Activated naive CD8-positive, alpha-beta T cell treated with anti-CD3 and anti-CD28 coated beads for 36 hours (primary cell): ENCODE results near the gene FLNC. TPM values are rescaled to one million over a fixed set of nuclear protein-coding genes. Genes with fewer than 3 reads are reported as not detected.

Source experiments
- DNase-seq: peaks from one replicate; pipeline ENCODE4 v3.0.0; 2021
- H3K27ac Mint-ChIP-seq: one replicate; pipeline ENCODE4 v1.8.0; 2022; ENCODE audit warnings: mild to moderate bottlenecking, moderate library complexity, mixed read lengths
- H3K27me3 Mint-ChIP-seq: one replicate; pipeline ENCODE4 v1.8.0; 2022; ENCODE audit warnings: mild to moderate bottlenecking, mixed read lengths
- H3K36me3 Mint-ChIP-seq: one replicate; pipeline ENCODE4 v1.8.0; 2021; ENCODE audit warnings: mild to moderate bottlenecking, mixed read lengths
- H3K4me1 Mint-ChIP-seq: one replicate; pipeline ENCODE4 v1.8.0; 2021; ENCODE audit warnings: mixed read lengths
- H3K4me3 Mint-ChIP-seq: one replicate; pipeline ENCODE4 v1.8.0; 2022; ENCODE audit warnings: mild to moderate bottlenecking, moderate library complexity, mixed read lengths
- H3K9me3 Mint-ChIP-seq: one replicate; pipeline ENCODE4 v1.8.0; 2022; ENCODE audit warnings: mixed read lengths
- total RNA-seq, 2 experiments: library from RNA; stranded (reverse); gene quantifications; one replicate each; pipeline ENCODE4 v1.2.3, GENCODE V29; 2021

The FLNC gene
- total RNA-seq, 2 experiments from 2014 or later: 0.12 to 0.23 TPM

DNA sequence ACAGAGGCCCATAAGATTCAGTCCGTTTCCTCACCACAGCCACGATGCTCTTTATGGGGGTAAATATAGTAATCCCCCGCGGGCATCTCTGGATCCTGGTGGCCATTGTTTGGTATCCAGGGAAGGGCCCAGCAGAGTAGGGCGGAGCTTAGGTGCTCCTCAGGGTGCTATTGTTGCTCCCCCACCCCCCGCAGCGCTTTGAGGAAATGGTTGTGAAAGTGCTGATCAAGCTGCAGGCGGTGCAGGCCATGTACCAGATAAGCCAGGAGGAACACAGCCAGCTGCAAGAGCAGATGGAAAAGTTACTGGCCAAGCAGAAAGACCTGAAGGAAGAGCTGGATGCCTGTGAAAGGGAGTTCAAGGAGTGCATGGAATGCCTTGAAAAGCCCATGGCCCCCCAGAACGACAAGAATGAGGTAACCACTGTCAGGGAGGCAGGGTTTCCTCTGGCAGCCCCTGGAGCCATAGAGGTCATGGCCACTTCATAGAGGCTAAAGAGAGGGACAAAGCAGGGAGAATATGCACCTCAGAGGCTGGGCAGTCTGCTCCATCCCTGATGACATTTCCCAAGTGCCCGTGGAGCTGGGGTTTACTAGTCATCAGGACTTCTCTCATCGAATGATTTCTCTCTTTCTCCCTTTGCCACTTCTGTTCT lies 17.6 kb upstream of the FLNC start:
- DNase-seq: no peak
- Mint-ChIP-seq H3K27ac (no peak overlapping the region), H3K9me3 (no peaks in the 10 kb centered on the region), H3K4me3 (no peak overlapping the region), H3K27me3 (no peaks in the 10 kb centered on the region), H3K4me1 (no peaks in the 10 kb centered on the region), H3K36me3 (no peaks in the 10 kb centered on the region)

DNA sequence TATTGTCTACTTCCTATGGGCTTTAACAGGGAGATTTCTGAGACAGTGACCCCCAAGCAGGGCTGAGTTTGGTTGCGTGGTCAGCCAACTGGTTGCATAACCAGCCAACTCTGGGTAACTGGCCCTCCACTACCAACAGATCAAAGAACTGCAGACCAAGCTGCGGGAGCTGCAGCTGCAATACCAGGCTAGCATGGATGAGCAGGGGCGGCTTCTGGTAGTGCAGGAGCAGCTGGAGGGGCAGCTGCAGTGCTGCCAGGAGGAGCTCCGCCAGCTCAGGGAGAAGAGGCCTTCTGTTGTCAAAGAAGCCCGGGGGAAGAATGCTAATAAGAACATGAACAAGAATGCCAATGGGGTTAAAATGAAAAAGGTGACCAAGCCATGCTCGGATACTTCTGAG lies 15.7 kb upstream of the FLNC start:
- DNase-seq: no peak
- Mint-ChIP-seq H3K27ac (no peak overlapping the region), H3K4me3 (no peak overlapping the region), H3K27me3 (no peaks in the 10 kb centered on the region), H3K4me1 (peaks cover 2% of the 10 kb centered on the region), H3K9me3 (no peaks in the 10 kb centered on the region), H3K36me3 (no peaks in the 10 kb centered on the region)

DNA sequence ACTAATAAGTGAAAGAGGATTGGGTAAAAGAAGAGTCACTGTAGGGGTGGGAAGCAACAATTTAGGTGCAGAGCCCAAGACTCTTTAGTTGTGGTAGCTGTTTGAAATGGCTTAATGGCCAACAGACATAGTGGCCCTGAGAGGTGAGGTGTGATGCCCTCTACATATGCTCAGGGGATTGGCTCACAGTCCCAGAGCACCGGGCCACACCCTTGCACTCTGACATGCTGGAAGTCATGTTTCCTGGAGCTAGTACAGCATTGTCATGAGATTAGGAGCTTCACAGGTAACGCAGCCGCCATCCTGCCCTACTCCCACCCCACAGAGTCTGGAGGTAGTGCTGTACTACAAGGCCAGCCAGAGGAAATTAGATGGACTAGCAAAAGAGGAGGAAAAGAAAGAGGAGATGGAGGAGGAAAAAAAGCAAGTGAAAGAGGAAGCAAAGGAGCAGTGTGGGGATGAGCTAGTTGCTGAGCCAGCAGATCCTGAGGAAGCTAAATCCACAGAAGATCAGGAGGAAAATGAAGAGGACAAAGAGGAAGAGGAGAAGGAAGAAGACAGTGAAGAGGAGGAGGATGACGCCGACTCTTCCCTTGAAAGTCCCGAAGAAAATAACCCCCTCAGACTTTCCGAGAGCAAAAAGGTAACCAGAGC lies 14.8 kb upstream of the FLNC start:
- H3K27me3 Mint-ChIP-seq: no peaks in the 10 kb centered on the region
- no peaks in the 10 kb centered on the region for H3K9me3 Mint-ChIP-seq
- no peaks in the 10 kb centered on the region for H3K36me3 Mint-ChIP-seq
- H3K27ac Mint-ChIP-seq: no peak overlapping the region
- no peak overlapping the region for H3K4me3 Mint-ChIP-seq
- peaks cover 8% of the 10 kb centered on the region for H3K4me1 Mint-ChIP-seq
- no peak for DNase-seq

DNA sequence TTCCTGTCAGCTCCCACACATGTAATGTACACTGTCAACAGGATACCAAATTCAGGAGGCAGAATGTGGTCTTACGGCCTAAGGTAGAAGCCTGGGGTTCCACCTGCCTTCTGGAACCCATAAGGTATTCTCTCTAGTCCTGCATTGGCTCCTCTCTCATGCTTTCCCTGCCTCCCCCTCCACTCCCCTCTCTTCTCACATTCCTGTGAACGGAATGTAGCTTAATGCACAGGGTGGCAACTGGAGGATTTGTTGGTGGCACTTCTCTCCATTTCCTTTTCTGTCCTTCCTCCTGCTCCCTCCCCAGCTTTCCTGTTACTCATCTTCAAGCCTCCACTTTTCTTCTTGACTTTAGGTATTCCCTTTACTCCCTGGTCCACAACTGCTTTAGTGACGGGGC lies 11.5 kb upstream of the FLNC start:
- DNase-seq: no peak
- no peaks in the 10 kb centered on the region for H3K27me3 Mint-ChIP-seq
- H3K27ac Mint-ChIP-seq: no peak overlapping the region
- H3K36me3 Mint-ChIP-seq: no peaks in the 10 kb centered on the region
- no peaks in the 10 kb centered on the region for H3K9me3 Mint-ChIP-seq
- no peak overlapping the region for H3K4me3 Mint-ChIP-seq
- H3K4me1 Mint-ChIP-seq: peaks cover 8% of the 10 kb centered on the region

DNA sequence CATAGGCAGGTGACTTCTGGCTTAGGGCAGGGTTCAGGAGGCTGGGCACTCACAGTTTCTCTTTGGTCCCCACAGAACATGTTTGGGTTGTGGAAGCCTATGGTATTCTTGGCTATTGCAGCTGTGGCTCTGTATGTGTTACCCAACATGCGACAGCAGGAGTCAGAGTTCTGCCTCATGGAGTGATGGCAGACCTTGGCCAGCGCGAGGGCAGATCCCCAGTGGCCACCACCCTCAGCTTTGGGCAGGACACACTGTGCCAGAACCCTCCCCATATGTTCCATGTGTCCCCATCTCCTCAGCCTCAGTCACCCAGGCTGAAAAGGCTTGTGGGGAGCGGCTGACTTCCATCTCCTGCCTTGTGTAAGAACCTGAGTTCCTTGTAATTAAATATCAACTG lies 8.5 kb upstream of the FLNC start:
- no peaks in the 10 kb centered on the region for H3K36me3 Mint-ChIP-seq
- DNase-seq: no peak
- H3K9me3 Mint-ChIP-seq: no peaks in the 10 kb centered on the region
- peaks cover 8% of the 10 kb centered on the region for H3K4me1 Mint-ChIP-seq
- no peak overlapping the region for H3K4me3 Mint-ChIP-seq
- peaks cover 11% of the 10 kb centered on the region for H3K27me3 Mint-ChIP-seq
- H3K27ac Mint-ChIP-seq: no peak overlapping the region

DNA sequence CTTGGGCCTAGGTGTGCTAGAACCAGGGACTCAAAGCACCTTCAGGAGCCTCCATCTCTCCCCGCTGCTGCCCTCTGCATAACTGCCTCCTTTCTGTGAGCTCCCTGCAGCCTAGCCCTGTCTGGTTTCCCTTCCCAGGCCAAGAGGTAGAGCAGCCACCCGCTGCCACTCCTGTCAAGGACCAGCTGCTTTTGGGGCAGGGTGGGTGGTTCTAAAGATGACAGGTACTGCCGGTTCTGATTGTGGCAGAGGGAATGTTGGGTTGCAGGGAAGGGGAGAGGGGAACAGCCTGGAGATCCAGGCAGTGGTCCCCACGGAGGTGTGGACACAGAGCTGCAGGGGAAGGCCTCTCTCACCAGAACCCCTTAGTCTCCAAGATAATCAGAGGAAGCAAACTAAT lies 3.7 kb upstream of the FLNC start:
- H3K27me3 Mint-ChIP-seq: peaks cover 49% of the 10 kb centered on the region
- DNase-seq: no peak
- no peak overlapping the region for H3K27ac Mint-ChIP-seq
- H3K36me3 Mint-ChIP-seq: no peaks in the 10 kb centered on the region
- no peak overlapping the region for H3K4me3 Mint-ChIP-seq
- H3K9me3 Mint-ChIP-seq: no peaks in the 10 kb centered on the region
- H3K4me1 Mint-ChIP-seq: peaks cover 9% of the 10 kb centered on the region

DNA sequence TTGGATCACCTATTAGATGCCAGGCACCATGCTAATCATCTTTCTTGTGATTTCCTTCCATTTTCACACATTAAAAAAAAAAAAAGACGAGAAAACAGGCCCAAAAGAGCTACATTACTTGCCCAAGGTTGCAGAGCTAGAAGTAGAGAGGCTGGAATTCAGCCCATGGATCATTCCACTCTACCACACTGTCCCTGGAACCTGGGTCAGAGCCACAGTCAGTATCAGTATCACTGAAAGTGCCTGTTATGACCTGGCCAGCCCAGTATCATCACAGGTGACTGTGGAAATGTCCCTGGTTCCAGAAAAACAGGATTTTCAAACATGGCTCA lies 3.3 kb upstream of the FLNC start:
- DNase-seq: no peak
- H3K9me3 Mint-ChIP-seq: no peaks in the 10 kb centered on the region
- no peaks in the 10 kb centered on the region for H3K36me3 Mint-ChIP-seq
- H3K27me3 Mint-ChIP-seq: peaks cover 52% of the 10 kb centered on the region
- no peak overlapping the region for H3K27ac Mint-ChIP-seq
- H3K4me1 Mint-ChIP-seq: peaks cover 12% of the 10 kb centered on the region
- no peak overlapping the region for H3K4me3 Mint-ChIP-seq

DNA sequence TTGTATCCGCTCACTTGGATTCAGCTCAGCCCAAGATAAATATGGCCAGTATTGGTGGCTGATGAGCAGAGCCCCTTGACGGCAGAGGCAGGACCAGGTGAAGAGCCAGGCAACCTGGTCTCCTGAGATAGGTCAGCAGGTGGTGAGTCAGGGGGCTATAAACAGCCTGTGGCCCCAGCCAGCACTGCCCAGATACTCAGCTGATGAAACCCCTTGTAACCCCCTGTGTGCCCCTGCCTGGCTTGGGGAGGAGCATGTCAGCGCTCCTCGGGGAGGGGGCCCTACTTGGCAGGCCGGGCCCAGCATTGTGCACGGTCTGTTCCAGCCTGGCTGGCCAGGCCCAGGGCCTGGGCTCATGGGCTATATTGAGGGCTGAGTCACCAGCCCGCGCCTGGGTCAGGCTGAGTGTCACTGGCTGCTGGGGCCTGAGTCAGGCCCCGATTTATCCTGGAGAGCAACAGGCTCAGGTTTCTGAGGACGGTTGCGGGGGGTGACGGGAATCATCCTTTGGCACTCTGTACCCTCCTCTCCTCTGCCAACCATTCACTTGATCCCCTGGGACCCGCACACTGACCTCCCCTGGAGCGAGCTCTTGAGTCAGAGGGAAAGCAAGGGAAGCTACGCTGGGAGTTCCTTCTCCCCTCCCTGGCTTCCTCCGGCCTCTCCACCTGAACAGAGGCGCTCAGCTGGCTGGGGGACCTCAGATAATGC lies 2.8 kb upstream of the FLNC start:
- Mint-ChIP-seq H3K4me1 (peaks cover 12% of the 10 kb centered on the region), H3K9me3 (no peaks in the 10 kb centered on the region), H3K4me3 (no peak overlapping the region), H3K27me3 (peaks cover 52% of the 10 kb centered on the region), H3K27ac (no peak overlapping the region), H3K36me3 (no peaks in the 10 kb centered on the region)
- DNase-seq: no peak

DNA sequence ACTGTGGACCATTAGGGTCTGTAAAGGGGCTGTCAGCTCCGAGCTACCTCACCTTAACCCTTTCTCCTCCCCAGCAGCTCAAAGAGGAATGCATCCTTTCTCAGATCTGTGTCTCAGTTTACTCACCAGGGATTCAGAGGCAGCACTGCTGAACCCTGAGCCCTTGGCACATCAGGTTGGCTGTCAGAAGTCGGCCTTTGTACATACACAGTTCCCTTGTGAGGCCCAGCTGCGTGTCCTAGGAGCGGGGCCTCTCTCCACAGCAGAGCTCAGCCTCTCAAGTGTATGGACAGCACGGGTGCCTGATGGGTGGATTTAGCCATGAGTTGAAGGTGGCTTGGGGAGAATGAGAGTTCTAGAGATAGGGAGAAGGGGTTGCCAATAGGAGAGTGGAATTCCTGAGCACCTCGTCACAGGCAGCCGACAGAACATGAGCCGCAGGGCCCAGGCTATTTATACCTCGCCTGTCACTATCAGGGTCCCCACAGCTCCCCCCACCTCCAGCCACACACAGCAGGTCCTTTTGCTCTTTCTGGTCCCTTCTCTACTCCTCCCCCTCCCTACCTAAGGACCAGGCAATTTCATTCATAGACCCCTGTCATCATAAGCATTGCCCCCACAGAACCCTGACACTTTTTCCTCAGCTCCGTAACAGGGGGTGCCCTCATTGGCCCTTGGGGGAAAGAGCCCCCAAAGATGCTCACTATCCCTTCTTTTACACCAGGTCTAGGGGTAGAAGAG lies 2.1 kb upstream of the FLNC start:
- Mint-ChIP-seq H3K27ac (no peak overlapping the region), H3K4me3 (no peak overlapping the region), H3K4me1 (peaks cover 12% of the 10 kb centered on the region), H3K27me3 (peaks cover 52% of the 10 kb centered on the region), H3K36me3 (no peaks in the 10 kb centered on the region), H3K9me3 (no peaks in the 10 kb centered on the region)
- no peak for DNase-seq

DNA sequence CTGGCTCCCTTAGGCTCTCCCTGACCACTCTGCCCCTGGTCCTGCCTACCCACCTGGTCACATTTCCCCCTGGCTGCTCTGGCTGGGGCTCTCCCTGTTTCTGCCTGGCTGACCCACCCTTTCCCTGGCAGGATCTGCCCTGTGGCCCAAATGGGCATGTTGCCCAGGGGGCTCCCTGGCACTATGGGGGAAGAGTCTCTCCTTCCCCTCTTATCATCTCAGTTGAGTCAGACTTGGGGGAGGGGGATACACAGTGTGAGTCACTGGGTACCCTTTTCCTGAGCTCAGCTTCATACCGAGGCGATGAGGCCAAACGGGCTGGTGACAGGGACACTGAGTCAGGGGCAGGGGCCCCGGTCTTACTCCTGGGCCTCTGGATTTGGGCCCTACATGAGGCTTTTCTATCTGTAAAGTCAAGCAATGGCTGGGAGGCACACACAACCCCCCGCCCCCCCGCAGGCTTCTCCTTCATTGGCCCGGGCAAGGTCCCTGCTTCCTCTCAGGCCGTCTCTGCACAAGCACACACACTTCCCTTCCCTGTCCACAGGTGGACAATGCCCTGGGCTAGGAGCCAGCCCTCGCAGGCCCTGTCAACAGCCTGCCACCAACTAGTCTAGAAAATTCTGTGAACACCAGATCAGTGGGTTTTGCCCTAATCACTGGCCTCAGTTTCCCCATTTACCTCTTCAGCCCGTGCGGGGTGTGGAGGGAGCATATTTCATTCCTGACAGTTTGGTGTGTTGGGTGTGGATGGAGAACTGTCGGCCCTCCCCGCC lies 627 bp upstream of the FLNC start:
- no peak for DNase-seq
- H3K4me3 Mint-ChIP-seq: peak overlapping the region; percentile 34
- no peaks in the 10 kb centered on the region for H3K9me3 Mint-ChIP-seq
- peaks cover 12% of the 10 kb centered on the region for H3K4me1 Mint-ChIP-seq
- peaks cover 52% of the 10 kb centered on the region for H3K27me3 Mint-ChIP-seq
- H3K36me3 Mint-ChIP-seq: no peaks in the 10 kb centered on the region
- no peak overlapping the region for H3K27ac Mint-ChIP-seq

DNA sequence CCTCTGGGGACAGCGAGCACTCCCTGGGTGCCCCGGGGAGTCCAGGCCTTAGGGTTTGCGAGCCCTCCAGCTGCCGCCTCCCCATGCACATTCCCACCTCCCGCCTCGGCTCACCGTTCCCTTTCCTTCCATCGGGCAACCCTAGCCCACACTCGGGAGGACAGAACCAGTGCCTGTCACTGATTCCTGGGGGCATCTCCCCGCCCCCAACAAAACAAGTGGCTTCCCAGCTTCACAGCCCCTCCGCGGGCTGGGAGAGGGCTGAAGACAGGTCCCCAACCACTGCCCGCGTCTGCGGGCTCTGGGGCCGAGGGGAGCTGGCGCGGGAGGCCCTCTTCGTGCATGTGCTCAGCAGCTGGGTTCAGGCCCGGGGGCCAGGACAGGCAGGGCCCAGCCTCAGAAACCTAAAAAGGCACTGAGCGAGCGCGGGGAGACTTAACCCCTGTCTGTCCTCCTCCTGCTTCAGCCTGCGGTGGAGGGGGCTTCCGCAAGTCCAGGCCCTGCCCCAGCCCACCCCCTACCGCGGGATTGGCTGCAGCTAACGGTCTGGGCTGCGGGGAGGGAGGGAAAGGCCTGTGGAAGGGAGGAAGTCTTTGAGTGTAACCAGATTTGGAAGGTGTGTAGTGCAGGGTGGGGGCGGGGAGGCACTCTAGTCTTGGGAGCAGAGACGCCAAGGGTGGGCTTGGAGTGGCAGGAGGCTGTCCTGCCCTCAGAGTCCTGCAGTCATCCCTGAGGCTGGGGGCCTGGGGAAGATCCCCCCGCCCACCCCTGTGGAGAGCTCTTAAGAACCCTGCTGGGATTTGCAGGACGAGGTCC lies 1.2 kb downstream of the FLNC start:
- Mint-ChIP-seq H3K27me3 (peaks cover 45% of the 10 kb centered on the region), H3K9me3 (no peaks in the 10 kb centered on the region), H3K4me1 (peaks cover 12% of the 10 kb centered on the region), H3K27ac (no peak overlapping the region), H3K4me3 (peak overlapping the region; percentile 29), H3K36me3 (no peaks in the 10 kb centered on the region)
- DNase-seq: no peak

DNA sequence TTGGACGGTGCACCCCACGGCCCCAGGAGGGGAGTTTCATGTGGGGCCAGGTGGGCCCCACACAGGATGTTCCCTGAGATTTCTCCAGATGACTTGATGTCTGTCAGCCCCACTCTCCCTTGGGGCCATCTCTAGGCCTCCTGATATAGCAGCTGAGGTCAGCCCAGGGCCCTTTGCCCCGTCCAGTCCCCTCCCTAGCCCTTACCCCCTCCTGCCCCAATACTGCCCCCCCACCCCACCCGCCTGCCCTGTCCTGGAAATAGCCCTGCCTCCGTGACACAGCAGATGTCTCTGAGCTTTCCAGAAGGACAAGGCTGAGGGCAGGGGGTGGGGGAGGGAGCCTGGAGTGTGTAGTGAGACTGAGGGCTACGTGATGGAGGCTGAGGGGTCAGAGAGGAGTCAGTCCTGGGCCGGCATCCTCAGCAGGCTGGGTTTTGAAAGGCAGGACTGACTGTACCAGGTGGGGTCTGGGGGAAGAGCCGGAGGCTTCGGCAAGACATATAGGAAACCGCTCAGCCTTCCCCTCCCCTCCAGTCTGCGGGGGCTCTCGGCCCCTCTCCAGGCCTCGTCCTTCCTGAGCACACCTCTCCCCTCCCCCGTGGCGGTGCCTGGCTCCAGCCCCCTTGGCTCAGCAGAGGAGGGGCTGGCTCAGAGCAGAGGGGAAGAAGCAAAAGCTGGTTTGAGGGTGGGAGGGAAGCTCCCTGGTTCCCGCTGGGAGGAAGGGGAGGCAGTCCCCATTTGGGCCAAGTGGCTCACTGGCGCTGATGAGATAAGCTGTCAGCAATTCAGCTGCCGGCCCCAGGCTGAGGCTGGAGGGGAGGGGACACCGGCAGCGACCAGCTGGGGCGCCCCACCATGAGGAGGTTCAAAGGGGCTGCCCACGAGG lies 2.0 kb downstream of the FLNC start:
- Mint-ChIP-seq H3K27me3 (peaks cover 37% of the 10 kb centered on the region), H3K9me3 (no peaks in the 10 kb centered on the region), H3K36me3 (no peaks in the 10 kb centered on the region), H3K27ac (no peak overlapping the region), H3K4me3 (no peak overlapping the region), H3K4me1 (peaks cover 12% of the 10 kb centered on the region)
- no peak for DNase-seq

DNA sequence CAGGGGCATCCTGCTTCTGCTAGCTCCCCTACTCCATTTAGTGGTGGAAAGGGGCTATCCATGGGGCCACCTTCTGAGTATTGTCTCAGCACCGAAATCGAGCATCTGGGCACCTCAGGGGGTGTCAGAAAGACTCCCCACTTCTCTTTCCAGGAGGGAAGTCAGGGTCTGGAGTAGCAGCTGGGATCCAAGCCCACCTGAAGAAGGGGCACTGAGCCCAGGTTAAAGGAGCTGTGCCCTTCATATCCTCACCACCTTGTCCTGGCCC lies 2.6 kb downstream of the FLNC start:
- DNase-seq: no peak
- peaks cover 12% of the 10 kb centered on the region for H3K4me1 Mint-ChIP-seq
- H3K27me3 Mint-ChIP-seq: peaks cover 37% of the 10 kb centered on the region
- no peaks in the 10 kb centered on the region for H3K9me3 Mint-ChIP-seq
- H3K36me3 Mint-ChIP-seq: no peaks in the 10 kb centered on the region
- H3K4me3 Mint-ChIP-seq: no peak overlapping the region
- H3K27ac Mint-ChIP-seq: no peak overlapping the region
